SK-N-MC (cell line): ENCODE results near the gene P2RY12.

ENCODE experiments used
- DNase-seq: peaks from one replicate; pipeline ENCODE4 v3.0.0-alpha.2; 2011; ENCODE audit warnings: low read depth, low spot score
- H3K27ac ChIP-seq: fragments of 200-600 bp; sonication (generic); 2 replicates; pipeline ENCODE4 v1.5.1; 2016; ENCODE audit warnings: mixed run types
- H3K36me3 ChIP-seq: fragments of 200-600 bp; sonication (generic); 2 replicates; pipeline ENCODE4 v1.6.1; 2017; ENCODE audit warnings: antibody characterized with exemption, low read length, mixed read lengths; ENCODE audit not compliant: insufficient read depth
- H3K4me3 ChIP-seq: fragments of 200-600 bp; sonication (generic); 2 replicates; pipeline ENCODE4 v1.5.1; 2016
- H3K9ac ChIP-seq: fragments of 200-600 bp; sonication (generic); 2 replicates; pipeline ENCODE4 v1.8.0; 2017; ENCODE audit warnings: mixed run types, mixed read lengths; ENCODE audit not compliant: insufficient read length
- H3K9me3 ChIP-seq: fragments of 200-600 bp; sonication (generic); 2 replicates; pipeline ENCODE4 v1.6.1; 2017; ENCODE audit warnings: low read depth, mild to moderate bottlenecking, antibody characterized with exemption, low read length, moderate library complexity, mixed read lengths
- EZH2 ChIP-seq: fragments of 200-600 bp; sonication (generic); IDR thresholded peaks from one replicate; pipeline ENCODE4 v1.6.1; 2017; ENCODE audit warnings: antibody characterized with exemption
- FOXP2 ChIP-seq: optimal IDR thresholded peaks from 2 replicates; pipeline ENCODE3; 2011; ENCODE audit warnings: mild to moderate bottlenecking, moderate library complexity; ENCODE audit not compliant: insufficient read depth; ENCODE audit errors: extremely low read length, control extremely low read depth
- POLR2AphosphoS5 ChIP-seq: IDR thresholded peaks from 2 replicates; pipeline ENCODE4 v1.6.1; 2012; ENCODE audit warnings: mild to moderate bottlenecking, low read depth, low read length, borderline replicate concordance

Gene P2RY12

DNA sequence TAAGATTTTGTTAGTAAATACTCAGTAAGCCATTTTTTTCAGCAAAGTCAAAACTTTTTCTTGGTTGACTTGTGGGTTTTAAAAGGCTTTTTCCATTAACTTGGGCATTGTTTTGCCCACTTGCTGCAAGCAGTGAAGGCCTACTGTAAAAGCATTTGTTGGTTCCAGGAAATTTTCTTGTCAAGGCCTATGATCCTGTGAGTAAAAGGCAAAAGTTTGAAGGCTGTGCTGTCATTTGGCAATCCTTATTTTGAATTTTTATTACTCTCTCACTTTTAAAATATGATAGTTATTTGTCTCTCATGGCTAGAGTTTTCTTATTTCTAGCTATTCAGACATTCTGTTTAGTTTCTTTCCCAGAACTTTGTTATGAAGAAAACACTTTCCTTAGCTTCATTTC, 13.0 kb downstream of the P2RY12 start:
- DNase-seq = no peak
- no peak overlapping the region for H3K27ac ChIP-seq
- H3K9me3 ChIP-seq = no peaks in the 10 kb centered on the region
- TF ChIP-seq EZH2 (no peak), FOXP2 (no peak), POLR2AphosphoS5 (no peak)
- H3K4me3 ChIP-seq = no peak overlapping the region
- no peaks in the 10 kb centered on the region for H3K36me3 ChIP-seq
- no peak overlapping the region for H3K9ac ChIP-seq

DNA sequence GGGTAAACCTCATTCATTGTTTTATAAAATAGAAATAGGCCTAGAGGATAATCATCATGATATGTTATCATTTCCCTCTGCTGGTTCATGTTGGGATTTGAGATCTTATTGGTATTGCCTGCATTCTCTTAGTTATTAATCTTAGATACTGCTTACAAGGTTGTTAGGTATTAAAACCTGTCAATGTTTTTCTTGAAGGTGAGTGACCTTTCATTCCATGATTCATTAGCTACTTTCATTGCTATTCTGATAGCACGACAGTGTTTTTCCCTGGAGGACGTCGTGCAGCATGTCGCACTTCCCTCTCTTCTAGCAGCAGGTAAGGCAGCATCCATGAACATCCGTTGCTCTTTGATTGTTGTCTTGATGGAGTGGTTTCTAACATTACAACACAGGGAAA, 17.1 kb downstream of the P2RY12 start:
- no peak for TF ChIP-seq FOXP2
- TF ChIP-seq POLR2AphosphoS5 = no peak
- no peak for TF ChIP-seq EZH2
- no peak for DNase-seq
- H3K36me3 ChIP-seq = no peaks in the 10 kb centered on the region
- H3K9me3 ChIP-seq = no peaks in the 10 kb centered on the region
- H3K4me3 ChIP-seq = no peak overlapping the region
- H3K9ac ChIP-seq = no peak overlapping the region
- H3K27ac ChIP-seq = no peak overlapping the region

- Histone ChIP-seq H3K36me3 (no peaks in the 10 kb centered on the region), H3K4me3 (no peak overlapping the region), H3K9ac (no peak overlapping the region), H3K27ac (no peak overlapping the region), H3K9me3 (no peaks in the 10 kb centered on the region)
- TF ChIP-seq POLR2AphosphoS5 (no peak), EZH2 (no peak), FOXP2 (no peak)
- DNase-seq = no peak
These were observed 17.6 kb downstream of the P2RY12 start for GRCh38 chr3:151366993-151367392.

DNA sequence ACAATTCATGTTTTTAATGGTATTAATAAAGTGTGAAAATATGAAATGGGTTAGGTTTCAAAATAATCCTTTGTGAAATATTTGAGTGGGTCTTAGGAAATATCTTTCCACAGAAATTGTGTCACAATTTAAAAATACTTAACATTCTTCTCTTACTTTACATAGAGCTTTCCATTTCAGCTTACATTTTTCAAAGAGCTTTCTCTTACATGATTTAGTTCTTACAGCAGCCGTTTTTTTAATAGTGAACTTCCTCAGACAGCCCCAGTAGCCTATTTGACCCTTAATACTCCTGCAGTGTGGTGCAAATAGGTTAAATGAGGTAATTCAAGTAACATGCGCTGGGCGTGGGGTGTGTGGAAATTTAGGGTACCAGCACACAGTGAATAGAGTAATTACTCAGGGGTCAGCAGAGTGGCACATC, 21.8 kb downstream of the P2RY12 start:
- no peak overlapping the region for H3K27ac ChIP-seq
- H3K36me3 ChIP-seq = no peaks in the 10 kb centered on the region
- H3K9me3 ChIP-seq = no peaks in the 10 kb centered on the region
- no peak overlapping the region for H3K9ac ChIP-seq
- no peak for TF ChIP-seq EZH2
- TF ChIP-seq POLR2AphosphoS5 = no peak
- no peak for TF ChIP-seq FOXP2
- no peak overlapping the region for H3K4me3 ChIP-seq
- no peak for DNase-seq

DNA sequence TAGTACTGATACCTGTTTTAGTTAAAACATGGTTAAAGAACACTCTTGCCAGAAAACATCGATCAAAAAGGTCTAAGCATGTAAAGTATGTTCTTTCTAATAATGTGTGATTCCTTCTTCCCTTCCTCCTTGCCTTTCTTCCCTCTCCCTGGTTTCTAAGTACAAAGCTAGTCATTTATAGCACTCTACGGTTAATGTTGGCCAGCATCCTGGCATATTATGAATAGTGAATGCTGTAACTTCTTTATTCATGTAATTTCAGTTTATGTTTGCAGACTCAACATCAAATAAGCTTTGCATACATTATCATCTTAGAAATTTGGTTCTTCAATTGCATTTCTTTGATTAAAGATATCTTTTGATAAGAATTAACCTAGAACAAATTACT, 27.1 kb downstream of the P2RY12 start:
- TF ChIP-seq EZH2 (no peak), FOXP2 (no peak), POLR2AphosphoS5 (no peak)
- no peaks in the 10 kb centered on the region for H3K36me3 ChIP-seq
- no peaks in the 10 kb centered on the region for H3K9me3 ChIP-seq
- H3K9ac ChIP-seq = no peak overlapping the region
- H3K27ac ChIP-seq = no peak overlapping the region
- no peak for DNase-seq
- H3K4me3 ChIP-seq = no peak overlapping the region

DNA sequence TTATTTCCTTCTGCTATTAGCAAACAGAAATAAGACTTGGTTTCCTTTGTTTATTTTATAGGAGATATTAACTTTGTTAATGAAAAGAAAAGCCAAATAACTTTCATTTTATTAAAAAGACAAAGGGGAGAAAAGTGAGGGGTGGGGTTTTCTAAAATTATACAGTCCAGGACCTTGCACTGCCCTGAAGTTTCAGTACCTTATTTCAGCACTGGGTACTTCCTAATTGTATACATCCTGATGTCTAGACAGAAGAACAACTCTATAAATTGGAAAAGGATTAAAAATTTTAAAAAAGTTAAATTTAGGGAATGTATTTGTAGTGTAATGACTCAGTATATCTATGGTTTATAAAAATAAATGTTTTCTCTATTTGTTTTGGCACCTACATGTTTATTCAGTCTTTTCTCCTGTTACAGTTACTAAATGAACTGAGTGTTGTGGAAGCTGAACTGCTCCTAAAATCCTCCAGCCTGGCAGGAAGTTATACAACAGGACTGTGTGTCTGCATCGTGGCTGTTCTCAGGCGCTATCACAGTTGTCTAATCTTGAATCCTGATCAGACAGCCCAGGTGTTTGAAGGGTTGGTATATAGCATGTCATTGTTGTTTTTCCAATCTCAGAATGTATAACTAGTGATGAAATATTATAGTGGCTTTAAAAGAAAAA, 27.6 kb downstream of the P2RY12 start:
- Histone ChIP-seq H3K36me3 (no peaks in the 10 kb centered on the region), H3K27ac (no peak overlapping the region), H3K9ac (no peak overlapping the region), H3K4me3 (no peak overlapping the region), H3K9me3 (no peaks in the 10 kb centered on the region)
- TF ChIP-seq EZH2 = no peak
- DNase-seq = no peak

DNA sequence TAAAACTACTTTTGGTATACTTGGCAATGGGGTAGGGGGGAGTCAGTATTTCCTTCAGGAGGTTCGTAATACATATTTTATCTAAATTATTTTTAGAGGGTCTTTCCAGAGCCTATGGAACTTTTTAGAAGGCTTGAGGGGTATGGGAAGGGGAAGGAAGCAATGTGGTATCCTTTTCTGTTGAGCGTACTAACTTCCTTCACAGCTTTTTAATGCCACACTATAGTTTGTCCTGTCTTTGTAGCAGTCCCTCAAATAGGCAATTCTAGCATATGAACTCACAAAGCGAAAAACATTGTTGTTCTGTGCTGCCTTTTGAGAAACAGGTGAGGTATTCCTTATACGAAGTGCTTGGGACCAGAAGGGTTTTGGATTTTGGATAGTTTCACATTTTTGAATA, 32.9 kb downstream of the P2RY12 start:
- no peak for TF ChIP-seq FOXP2
- no peak for TF ChIP-seq POLR2AphosphoS5
- TF ChIP-seq EZH2 = no peak
- no peak overlapping the region for H3K4me3 ChIP-seq
- H3K9ac ChIP-seq = no peak overlapping the region
- H3K36me3 ChIP-seq = no peaks in the 10 kb centered on the region
- DNase-seq = no peak
- H3K9me3 ChIP-seq = no peaks in the 10 kb centered on the region
- H3K27ac ChIP-seq = no peak overlapping the region

- Histone ChIP-seq H3K27ac (no peak overlapping the region), H3K36me3 (no peaks in the 10 kb centered on the region), H3K4me3 (no peak overlapping the region), H3K9ac (no peak overlapping the region), H3K9me3 (no peaks in the 10 kb centered on the region)
- no peak for TF ChIP-seq FOXP2
- no peak for TF ChIP-seq POLR2AphosphoS5
- no peak for TF ChIP-seq EZH2
- no peak for DNase-seq
These were observed 33.3 kb downstream of the P2RY12 start for GRCh38 chr3:151351219-151351618.

DNA sequence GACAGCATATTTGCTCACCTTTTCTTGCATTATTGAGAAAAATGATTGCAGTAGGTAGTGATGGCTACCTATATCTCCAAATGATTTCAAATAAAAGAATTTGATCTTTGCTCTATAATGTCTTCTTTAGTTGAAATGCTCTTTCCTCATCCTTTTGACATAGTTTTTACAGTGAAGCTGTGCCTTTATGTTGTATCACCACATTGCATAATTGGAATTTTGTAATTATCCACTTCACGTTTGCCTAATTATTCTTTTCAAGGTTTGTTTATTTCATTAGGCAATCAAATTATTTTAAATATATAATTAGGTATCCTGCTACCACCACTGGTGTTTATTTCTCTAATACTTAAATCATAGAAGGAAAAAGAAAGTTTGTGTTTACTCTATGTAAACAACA, 33.9 kb downstream of the P2RY12 start:
- no peak for TF ChIP-seq EZH2
- TF ChIP-seq FOXP2 = no peak
- TF ChIP-seq POLR2AphosphoS5 = no peak
- H3K36me3 ChIP-seq = no peaks in the 10 kb centered on the region
- DNase-seq = no peak
- no peak overlapping the region for H3K4me3 ChIP-seq
- no peaks in the 10 kb centered on the region for H3K9me3 ChIP-seq
- no peak overlapping the region for H3K27ac ChIP-seq
- H3K9ac ChIP-seq = no peak overlapping the region

GRCh38 chr3:151347432-151347831, 37.1 kb downstream of the P2RY12 start:
- Histone ChIP-seq H3K9ac (no peak overlapping the region), H3K36me3 (no peaks in the 10 kb centered on the region), H3K27ac (no peak overlapping the region), H3K4me3 (no peak overlapping the region), H3K9me3 (no peaks in the 10 kb centered on the region)
- no peak for TF ChIP-seq POLR2AphosphoS5
- TF ChIP-seq FOXP2 = no peak
- TF ChIP-seq EZH2 = no peak
- DNase-seq = no peak
